HG03135 (cell line): Measurements from ENCODE around the gene MUC22.
"Not testable (repeated sequence)": the region's sequence is repeated elsewhere in the genome, so short reads cannot be mapped to it uniquely, and the experiment has no call there.

Experiments used
- ATAC-seq: cut with Tn5 transposase; IDR thresholded peaks from one replicate; pipeline ENCODE4 v1.9.1; 2021; ENCODE audit warnings: mild to moderate bottlenecking, moderate library complexity; ENCODE audit not compliant: unreplicated experiment

MUC22 gene

GRCh38 chr6:31010393-31011060 lies at the start of gene MUC22:
Gene MUC22 (plus strand): TSS chr6:31010474. CDS start chr6:31010707, 233 bp downstream.
- ATAC-seq, result no peak

- no peak for ATAC-seq
Measured at GRCh38 chr6:30960907-30961673, 49.2 kb upstream of the MUC22 start.

- no peak for ATAC-seq
Measured at GRCh38 chr6:30962716-30963115, 47.6 kb upstream of the MUC22 start.

- no peak for ATAC-seq
Measured at GRCh38 chr6:30963641-30964040, 46.6 kb upstream of the MUC22 start.

GRCh38 chr6:30964075-30964474 lies 46.2 kb upstream of the MUC22 start:
- ATAC-seq, result no peak

- no peak for ATAC-seq
Measured at GRCh38 chr6:30965140-30965601, 45.1 kb upstream of the MUC22 start.

- no peak for ATAC-seq
Measured at GRCh38 chr6:30966154-30966553, 44.1 kb upstream of the MUC22 start.

- not testable (repeated sequence) for ATAC-seq
Measured at GRCh38 chr6:30969171-30969570, 41.1 kb upstream of the MUC22 start.

GRCh38 chr6:30970946-30971345 lies 39.3 kb upstream of the MUC22 start:
- ATAC-seq, result no peak

GRCh38 chr6:30972816-30973215 lies 37.5 kb upstream of the MUC22 start:
- no peak for ATAC-seq

GRCh38 chr6:30974490-30975252 lies 35.6 kb upstream of the MUC22 start:
- no peak for ATAC-seq

GRCh38 chr6:30979141-30979540 lies 31.1 kb upstream of the MUC22 start:
- no peak for ATAC-seq

GRCh38 chr6:30979690-30980089 lies 30.6 kb upstream of the MUC22 start:
- ATAC-seq, result no peak

GRCh38 chr6:30981942-30982772 lies 28.1 kb upstream of the MUC22 start:
- no peak for ATAC-seq

- ATAC-seq, result no peak
Measured at GRCh38 chr6:30983439-30983838, 26.8 kb upstream of the MUC22 start, which contains the start of gene MUC21. Gene MUC21 (plus strand): TSS chr6:30983718. CDS start chr6:30983959, 241 bp downstream.

- no peak for ATAC-seq
Measured at GRCh38 chr6:30985490-30985889, 24.8 kb upstream of the MUC22 start.

GRCh38 chr6:30987304-30987703 lies 23.0 kb upstream of the MUC22 start:
- ATAC-seq, result no peak

GRCh38 chr6:30988209-30988825 lies 22.0 kb upstream of the MUC22 start:
- no peak for ATAC-seq

GRCh38 chr6:30990422-30991086 lies 19.7 kb upstream of the MUC22 start:
- ATAC-seq, result no peak

- ATAC-seq, result no peak
Measured at GRCh38 chr6:30991891-30992290, 18.4 kb upstream of the MUC22 start.
